HG03045 (cell line): Measurements from ENCODE around the gene LINGO3.
"Not testable (repeated sequence)": the region's sequence is repeated elsewhere in the genome, so short reads cannot be mapped to it uniquely, and the experiment has no call there.

Experiments
- ATAC-seq: cut with Tn5 transposase; IDR thresholded peaks from one replicate; pipeline ENCODE4 v1.9.1; 2021; ENCODE audit warnings: mild to moderate bottlenecking, moderate library complexity; ENCODE audit not compliant: unreplicated experiment

Gene LINGO3

GRCh38 chr19:2308114-2308556, at the start of gene LINGO3:
TSS of gene LINGO3 (minus strand) at chr19:2308154. CDS start at chr19:2291776, 16,378 bp downstream.
- no peak for ATAC-seq

- ATAC-seq: no peak
Measured at GRCh38 chr19:2356036-2356646, 48.2 kb upstream of the LINGO3 start.

GRCh38 chr19:2355168-2356035, 47.4 kb upstream of the LINGO3 start:
- no peak for ATAC-seq

- no peak for ATAC-seq
Measured at GRCh38 chr19:2354670-2355069, 46.7 kb upstream of the LINGO3 start.

- no peak for ATAC-seq
Measured at GRCh38 chr19:2353887-2354592, 46.1 kb upstream of the LINGO3 start.

GRCh38 chr19:2353159-2353886, 45.4 kb upstream of the LINGO3 start:
- no peak for ATAC-seq

GRCh38 chr19:2352121-2352520, 44.2 kb upstream of the LINGO3 start:
- no peak for ATAC-seq

- ATAC-seq: no peak
Measured at GRCh38 chr19:2351591-2351990, 43.6 kb upstream of the LINGO3 start.

GRCh38 chr19:2350656-2351055, 42.7 kb upstream of the LINGO3 start:
- no peak for ATAC-seq

GRCh38 chr19:2349818-2350217, 41.9 kb upstream of the LINGO3 start:
- not testable (repeated sequence) for ATAC-seq

- no peak for ATAC-seq
Measured at GRCh38 chr19:2345794-2346663, 38.1 kb upstream of the LINGO3 start.

GRCh38 chr19:2345076-2345475, 37.1 kb upstream of the LINGO3 start:
- no peak for ATAC-seq

GRCh38 chr19:2344381-2344870, 36.5 kb upstream of the LINGO3 start:
- ATAC-seq: no peak

GRCh38 chr19:2343289-2343982, 35.5 kb upstream of the LINGO3 start:
- no peak for ATAC-seq

- ATAC-seq: no peak
Measured at GRCh38 chr19:2342656-2343288, 34.8 kb upstream of the LINGO3 start.

GRCh38 chr19:2341982-2342381, 34.0 kb upstream of the LINGO3 start:
- ATAC-seq: no peak

GRCh38 chr19:2341244-2341751, 33.3 kb upstream of the LINGO3 start:
- ATAC-seq: no peak

GRCh38 chr19:2340496-2341243, 32.7 kb upstream of the LINGO3 start:
- no peak for ATAC-seq
